Activated CD4-positive, alpha-beta T cell treated with anti-CD3 and anti-CD28 coated beads, Interleukin-2, Interleukin-6, amounts not matched to agents 100 ng/mL and 50 ng/mL, durations not matched to agents 16 hours and 8 hours (primary cell): ENCODE data around the gene GNMT.
"Not testable (repeated sequence)": the region's sequence is repeated elsewhere in the genome, so short reads cannot be mapped to it uniquely, and the experiment has no call there.

Experiments used
- DNase-seq: peaks from one replicate; pipeline ENCODE4 v3.0.0-alpha.2; 2020

GNMT gene

DNA sequence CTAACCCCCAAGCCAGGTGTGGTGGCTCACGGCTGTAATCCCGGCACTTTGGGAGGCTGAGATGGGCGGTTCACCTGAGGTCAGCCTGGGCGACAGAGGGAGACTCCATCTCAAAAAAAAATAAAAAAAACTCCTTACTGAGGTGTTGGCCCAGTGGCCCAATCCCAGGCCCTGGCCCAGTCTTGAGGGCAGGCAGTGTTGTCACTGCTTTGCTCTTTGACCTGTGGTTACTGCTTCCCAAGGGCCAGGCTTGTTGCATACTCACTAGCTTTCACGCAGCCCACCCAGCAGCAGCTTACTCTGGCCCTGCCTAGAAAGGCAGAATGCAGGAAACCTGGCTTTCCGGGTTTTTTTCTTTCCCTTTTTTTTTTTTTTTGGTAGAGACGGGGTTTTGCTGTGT is 18.1 kb upstream of the GNMT start:
- DNase-seq: no peak

DNA sequence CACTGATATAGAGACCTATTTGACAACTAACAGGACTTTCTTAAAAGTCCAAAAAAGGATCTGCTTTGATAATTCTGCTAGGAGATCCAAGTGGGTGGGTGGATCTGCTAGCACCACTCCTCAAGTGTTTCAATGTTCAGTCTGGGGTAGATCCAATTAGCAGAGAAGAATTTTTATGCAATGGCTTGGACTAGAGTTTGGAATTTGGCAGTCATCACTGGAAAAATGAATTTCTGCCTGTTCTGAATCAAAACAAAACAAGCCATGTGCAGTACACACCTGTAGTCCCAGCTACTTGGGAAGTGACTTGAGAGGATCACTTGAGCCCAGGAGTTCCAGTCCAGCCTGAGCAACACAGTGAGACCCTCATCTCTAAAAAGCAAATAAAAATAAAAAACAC is 12.6 kb upstream of the GNMT start:
- no peak for DNase-seq

DNA sequence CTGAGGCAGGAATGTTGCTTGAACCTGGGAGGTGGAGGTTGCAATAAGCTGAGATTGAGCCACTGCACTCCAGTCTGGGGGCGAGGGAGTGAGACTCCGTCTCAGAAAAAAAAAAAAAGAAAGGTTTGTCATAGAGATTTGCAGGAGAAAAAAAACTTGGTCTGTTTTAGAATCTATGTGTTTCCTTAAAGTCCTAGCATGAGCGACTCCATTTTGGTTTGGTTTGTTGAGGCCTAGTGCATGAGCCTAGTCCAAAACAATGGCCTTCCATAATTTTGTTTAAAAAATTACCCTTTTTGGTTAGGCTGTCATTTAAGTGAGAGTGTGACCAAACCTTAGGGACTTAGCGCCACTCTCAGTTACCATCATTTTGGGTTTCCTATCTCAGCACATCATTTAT is 8.2 kb upstream of the GNMT start:
- no peak for DNase-seq

DNA sequence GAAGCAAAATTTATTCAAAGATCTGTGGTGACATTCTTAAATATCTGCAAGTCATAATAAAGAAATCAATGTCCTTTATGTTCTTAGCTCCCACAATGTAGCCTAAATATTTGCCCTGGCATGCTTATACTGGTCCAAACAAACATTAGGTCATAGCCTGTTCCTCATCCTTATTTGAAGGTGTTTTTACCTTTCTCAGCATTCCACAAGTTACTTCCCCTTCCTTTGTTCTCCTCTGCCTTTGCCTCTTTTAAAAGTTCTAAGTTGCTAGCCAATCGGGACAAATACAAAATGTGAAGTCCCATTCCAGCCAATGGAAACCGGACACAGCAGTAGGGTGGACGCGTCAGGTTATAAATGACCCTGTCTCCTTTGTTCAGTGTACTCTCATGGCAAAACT is 6.1 kb upstream of the GNMT start:
- not testable (repeated sequence) for DNase-seq

DNA sequence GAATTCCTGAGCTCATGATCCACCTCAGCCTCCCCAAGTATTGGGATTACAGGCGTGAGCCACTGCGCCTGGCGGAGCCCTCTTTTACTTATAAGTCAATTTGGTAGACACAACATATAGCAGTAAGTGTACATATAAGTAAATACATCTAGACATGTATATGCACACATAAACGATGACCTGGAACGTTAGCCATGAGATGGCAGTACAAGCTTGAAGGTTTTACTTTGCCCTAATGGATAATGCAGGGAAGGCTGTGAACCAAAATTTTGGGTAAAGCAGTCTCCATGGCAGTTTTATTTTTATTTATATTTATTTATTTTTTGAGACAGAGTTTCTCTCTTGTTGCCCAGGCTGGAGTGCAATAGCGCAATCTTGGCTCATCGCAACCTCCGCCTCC is 2.4 kb upstream of the GNMT start:
- no peak for DNase-seq

DNA sequence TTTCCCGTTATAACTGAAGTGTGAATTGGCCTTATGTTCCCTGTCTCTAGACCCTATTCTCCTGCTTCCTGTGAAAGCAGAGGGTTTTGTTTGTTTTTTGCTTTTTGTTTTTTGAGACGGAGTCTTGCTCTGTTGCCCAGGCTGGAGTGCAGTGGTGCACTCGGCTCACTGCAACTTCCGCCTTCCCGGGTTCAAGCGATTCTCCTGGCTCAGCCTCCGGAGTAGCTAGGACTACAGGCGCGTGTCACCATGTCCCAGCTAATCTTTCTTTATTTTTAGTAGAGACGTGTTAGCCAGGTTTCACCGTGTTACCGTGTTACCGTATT is 674 bp upstream of the GNMT start:
- no peak for DNase-seq

DNA sequence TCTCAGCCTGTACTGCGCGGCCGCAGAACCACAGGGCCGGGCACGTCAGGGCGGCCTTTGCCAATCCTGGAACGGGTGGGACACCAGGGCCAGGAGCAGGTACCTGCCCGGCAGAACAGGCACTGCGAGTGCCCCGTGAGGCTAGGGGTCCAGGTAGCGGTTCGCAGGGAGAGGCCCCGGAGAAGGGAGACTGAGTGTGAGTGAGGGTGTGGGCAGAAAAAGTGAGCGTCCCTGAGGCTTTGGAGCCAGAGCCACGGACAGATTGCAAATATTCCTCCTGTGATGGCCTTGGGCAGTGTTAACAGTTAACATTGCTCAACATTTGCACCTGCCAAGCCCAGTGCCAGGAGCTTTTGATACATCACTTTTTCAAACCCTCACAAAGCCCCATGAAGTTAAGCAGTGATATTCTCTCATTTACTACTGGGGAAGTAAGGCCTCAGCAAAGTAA is 491 bp downstream of the GNMT start:
- no peak for DNase-seq

DNA sequence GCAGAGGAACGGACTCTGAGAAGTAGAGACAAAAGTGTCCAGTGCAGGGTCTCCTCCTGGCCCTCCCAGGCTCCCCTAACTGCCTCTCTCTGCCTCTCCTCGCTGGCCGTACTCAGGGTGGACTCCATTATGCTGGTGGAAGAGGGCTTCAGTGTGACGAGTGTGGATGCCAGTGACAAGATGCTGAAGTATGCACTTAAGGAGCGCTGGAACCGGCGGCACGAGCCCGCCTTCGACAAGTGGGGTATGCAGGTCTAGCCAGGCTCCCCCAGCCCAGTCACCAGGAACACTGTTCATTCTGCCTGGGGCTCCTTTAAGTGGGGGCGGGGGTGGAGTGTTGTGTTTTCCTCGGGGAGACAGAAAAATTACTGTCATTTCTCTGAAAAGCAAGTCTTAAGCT is 1.5 kb downstream of the GNMT start:
- no peak for DNase-seq

DNA sequence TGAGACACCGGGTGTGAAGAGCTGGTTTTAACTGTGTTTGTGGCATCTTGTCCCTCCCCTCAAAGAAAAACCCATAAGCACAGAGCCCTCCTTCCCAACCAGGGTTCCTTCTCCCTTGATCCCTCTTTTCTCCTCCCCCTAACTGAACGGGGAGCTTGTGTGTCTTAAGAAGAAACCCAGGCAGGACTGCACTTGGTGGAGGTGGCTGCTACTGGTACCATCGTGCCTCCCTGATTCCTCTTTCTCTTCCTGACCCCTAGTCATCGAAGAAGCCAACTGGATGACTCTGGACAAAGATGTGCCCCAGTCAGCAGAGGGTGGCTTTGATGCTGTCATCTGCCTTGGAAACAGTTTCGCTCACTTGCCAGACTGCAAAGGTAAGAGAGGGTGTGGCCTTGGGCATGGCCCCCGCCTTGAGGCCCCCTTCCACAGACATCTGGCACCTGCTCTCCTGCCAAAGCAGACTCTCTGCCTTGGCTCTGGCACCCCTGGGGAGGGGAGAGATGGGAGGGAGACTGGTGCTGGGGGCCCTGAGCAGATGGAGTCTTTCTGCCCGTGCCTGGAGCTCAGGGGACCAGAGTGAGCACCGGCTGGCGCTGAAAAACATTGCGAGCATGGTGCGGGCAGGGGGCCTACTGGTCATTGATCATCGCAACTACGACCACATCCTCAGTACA is 2.1 kb downstream of the GNMT start:
- no peak for DNase-seq

DNA sequence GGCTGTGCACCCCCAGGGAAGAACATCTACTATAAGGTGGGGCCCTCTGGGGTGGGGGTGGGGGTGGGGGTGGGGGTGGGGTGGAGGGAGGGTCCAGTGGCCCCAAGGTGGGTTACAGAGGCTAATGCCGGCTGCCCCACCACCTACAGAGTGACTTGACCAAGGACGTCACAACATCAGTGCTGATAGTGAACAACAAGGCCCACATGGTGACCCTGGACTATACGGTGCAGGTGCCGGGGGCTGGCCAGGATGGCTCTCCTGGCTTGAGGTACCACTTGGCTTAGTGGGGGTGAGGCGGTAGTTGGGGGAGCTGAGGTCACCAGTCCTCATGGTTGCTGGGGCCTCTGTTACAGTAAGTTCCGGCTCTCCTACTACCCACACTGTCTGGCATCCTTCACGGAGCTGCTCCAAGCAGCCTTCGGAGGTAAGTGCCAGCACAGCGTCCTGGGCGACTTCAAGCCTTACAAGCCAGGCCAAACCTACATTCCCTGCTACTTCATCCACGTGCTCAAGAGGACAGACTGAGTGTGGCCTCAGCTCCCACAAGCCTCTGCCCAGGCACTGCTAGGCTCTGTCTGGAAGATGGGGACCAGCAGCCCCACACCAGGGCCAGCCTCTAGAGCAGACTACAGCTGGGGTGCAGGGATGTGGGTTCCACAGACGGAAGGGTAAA is 2.8 kb downstream of the GNMT start:
- DNase-seq: no peak

DNA sequence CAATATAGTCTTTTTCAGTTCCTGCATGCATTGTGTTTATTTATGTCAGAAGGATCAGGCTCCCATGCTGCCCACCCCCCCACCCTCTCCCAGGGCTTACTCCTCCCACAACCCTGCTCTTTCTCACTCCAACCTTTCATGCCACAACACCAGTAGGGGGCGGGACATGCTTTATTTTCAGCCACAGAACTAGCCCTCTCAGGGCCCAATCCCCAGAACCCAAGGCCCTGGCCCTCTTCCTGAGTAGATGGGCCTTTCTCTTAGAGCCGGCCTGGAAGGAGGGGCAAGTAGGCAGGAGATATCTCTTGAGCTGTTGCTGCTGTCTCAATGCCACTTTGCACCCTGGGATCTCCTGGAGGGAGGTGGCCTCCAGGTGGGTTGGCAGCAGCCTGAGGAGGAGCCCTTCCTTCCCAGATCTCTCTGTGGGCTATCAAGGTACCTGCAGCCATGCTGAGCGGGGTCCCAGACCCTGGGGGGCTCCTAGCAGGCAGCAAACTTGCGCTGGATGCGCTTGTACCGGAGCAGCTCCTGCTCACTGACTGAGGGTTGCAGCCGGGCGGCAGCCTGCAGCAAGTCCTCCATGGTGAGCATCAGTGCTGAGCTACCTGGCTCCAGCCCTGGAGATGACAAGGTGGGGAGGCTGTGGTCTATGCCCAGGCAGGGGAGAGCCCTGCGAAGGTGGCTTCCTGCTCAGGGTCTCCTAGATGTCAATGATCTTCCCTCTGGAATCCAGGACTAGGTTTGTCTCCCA is 3.5 kb downstream of the GNMT start:
- peak; percentile 50 for DNase-seq

DNA sequence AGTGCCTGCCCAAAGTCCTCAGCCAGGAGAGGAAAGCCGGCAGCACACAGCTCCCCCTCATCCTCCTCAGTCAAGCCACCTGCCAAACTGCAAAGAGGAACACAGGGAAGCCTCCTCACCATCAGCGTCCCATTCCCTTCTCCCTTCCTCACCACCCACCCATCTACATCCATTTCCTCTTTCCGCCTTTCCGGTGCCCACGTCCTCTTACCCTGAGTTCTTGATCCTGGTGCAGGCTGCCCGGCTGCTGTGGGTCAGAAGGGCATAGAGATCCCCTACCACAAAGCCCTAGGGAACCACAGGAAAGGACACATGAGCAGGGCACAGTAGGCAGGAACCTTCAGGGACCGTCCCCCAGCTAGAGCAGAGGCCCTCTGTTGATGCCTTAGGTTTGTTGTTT is 6.0 kb downstream of the GNMT start:
- DNase-seq: no peak

DNA sequence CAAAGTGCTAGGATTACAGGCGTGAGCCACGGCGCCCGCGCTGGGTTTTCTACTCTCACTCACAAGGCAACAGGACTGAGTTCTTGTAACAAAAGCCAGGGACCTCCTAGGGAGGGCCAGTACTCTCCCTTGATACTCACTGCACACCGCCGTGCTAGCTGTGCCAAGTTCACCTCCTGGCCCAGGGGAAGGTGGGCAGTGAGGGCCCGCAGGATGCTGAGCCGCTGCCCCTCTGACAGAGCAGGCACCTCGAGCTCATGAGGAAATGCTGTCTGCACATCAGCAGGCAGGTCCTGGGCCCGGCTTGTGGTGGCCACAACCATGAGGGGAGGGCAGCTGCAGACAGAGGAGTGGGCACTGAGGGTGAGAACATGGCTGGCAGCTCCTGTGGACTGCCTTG is 6.7 kb downstream of the GNMT start:
- no peak for DNase-seq

DNA sequence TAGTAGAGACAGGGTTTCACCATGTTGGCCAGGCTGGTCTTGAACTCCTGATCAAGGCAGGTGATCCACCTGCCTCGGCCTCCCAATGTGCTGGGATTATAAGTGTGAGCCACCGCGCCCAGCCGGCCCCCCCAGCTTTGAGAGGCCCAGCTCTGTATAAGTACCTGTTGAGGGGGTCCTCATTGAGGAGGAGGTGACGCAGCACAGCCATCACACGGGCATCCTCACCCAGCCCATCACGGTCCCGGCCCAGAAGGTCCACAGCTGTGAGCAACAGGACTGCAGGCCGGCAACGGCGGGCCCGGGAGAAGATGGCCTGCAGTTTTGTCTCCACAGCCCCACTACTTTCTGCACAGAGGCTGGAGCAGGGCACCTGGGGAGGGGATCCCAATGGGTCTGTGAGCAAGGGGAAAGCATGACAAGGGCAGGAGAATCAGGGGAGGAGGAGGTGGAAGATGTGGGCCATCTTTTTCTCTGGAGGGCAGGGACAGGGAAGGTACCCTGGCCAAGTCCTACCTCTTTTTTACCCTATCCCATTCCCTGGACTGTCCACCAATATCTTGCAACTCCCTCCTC is 7.7 kb downstream of the GNMT start:
- no peak for DNase-seq

DNA sequence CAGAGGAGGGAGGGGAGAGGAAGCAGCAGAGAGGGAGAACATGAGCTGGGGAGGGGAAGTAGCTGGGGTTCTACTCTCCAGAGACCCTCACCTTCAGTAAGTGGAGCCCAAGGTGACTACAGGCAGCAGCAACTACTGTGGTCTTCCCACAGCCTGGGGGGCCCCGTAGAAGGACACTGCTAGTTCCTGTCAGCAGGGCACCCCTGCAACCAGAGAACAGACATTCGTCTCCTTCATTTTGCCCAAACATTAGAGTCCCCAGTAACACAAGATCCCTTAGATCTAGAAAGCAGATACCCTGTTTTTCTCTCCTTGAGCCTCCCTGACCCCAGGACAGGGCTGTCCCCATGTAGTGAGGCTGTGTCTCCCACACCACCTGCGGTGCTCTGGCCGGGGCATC is 8.2 kb downstream of the GNMT start:
- DNase-seq: no peak

DNA sequence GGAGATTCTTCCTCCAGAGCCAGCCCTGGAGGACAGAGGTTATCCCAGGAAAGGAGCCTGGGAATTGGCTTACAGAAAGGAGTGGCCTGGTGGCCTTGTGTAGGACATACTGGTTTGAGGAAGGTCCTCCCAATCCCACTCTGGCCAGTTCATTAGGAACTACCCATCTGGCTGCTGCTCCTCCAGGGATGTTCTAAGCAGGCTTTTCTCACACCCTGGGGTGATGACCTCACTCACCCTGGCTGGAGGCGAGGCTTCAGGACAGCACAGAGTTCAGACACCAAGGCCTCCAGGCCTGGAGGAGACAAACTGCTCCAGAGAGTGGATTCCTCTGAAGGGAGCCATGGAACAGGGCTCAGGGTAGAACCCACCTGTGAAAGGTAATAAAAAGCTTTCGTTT is 8.9 kb downstream of the GNMT start:
- no peak for DNase-seq

DNA sequence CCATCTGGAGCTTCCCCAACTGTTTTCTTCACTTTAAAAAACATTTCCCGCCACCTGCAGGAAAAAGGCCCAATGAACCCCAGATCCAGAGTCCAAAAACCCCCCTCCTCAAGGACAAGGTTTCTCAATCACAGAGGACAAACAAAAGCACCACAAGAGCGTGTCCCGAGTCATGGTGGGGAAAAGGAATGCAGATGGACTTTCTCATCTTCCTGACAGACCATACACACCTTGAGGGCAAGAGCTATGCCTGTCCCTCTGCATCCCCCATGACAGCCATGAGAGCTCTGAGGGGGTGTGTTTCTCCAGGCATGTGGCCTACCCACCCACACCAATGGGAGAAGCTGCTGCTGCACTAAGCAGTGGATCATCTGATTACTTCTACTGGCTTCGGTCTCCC is 9.4 kb downstream of the GNMT start:
- DNase-seq: no peak

DNA sequence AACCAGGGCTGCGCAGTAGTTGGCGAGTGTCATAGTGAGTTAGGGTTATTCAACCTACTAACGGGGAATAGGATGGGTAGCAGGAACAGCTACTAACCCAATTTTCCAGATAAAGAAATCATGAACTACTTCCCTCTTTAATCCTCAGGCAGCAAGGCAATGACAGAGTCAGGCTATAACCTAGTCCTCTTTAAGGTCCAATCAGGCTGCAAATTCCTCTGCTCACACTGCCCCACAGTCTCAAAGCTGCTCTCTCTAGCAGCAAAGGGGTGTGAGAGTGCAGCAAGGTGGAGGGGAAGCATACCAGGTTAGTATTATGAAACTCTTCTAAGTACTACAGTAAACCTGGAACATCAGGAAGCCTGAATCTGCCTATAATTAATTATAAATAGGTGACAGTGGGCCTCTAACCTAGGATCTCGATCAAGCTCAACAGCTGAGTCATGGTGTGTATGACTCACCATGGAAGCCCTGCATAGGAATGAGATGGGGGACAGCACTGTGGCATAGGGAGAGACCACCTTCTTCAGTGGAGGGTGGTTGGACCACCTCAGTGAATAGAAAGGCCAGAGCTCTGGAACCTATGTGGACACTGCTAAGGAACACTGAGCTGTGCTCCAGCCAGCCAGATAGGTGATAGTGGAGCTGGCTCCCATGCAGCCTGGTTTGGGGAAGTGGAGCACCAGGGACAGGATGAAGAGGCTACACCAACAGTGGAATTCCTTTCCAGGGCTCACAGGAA is 10.5 kb downstream of the GNMT start:
- no peak for DNase-seq

DNA sequence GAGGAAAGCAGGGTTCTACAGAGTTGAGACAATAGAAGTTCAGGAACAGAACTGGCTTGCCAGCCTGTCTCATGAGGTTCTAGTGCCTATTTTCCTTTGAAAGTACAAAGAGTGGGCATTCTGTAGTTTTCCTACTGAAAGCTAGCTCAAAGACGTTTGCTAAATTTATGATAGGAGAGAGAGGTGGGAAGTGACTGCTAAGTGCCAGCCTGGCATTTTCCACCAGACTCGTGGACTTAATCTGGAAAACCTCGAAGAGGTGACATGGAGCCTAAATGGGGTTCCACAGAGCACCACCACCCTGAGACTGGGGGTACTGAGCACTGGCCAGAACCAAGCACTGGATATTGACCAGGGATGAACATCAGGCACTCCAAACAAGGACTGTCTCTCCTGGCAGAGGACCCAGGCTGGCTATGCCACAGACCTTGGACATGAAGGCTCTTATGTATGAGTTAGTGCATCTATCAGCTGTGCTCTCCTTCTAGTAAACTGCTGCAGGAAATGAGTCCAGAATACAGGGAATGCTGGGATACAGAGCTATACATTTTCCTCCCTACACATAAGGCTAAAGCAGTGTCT is 11.3 kb downstream of the GNMT start:
- no peak for DNase-seq

DNA sequence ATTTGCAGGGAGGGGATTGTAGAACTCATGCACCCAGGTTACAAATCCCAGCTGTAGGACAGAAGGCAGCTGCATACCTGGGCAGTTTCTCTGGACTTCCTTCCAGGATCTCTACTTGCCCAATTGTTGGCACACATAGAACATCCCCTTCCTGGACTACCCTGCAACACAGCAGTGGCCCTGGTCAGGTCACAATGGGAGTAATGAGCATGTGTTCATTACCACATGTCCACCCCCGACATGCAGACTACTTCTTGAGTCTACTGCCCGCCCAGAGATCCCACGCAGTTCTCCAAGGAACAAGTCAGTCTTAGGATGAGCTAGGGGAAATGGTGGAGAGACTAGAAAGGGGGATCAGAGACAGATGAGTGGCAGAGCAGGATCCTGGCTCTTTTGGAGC is 13.4 kb downstream of the GNMT start:
- DNase-seq: no peak

DNA sequence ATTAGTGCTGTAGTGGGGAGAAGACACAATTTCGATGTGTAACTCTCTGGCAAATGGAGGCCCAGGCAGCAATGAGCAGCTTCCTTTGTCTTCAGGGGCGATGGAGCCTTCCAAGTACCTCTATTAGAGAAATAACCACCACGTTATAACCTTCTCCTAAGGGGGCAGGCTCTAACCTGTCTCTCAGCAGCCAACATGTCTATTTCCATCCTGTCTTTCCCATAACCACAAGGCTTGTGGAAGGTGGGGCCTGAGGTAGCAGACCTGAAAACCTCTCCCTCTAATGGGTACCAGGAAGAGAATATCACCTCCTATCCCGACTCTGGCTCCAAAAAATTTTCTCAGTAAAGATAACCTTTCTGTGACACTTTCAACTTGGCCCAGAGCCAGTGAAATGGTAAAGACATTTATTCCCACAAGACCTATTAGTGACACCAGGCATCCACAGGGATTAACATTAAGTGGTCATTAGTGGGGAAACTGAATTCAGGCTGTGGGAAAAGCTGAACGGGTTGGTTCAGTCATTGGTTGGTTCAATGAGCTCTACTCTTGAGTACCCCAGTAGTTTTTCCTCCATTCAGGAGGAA is 14.5 kb downstream of the GNMT start:
- no peak for DNase-seq

DNA sequence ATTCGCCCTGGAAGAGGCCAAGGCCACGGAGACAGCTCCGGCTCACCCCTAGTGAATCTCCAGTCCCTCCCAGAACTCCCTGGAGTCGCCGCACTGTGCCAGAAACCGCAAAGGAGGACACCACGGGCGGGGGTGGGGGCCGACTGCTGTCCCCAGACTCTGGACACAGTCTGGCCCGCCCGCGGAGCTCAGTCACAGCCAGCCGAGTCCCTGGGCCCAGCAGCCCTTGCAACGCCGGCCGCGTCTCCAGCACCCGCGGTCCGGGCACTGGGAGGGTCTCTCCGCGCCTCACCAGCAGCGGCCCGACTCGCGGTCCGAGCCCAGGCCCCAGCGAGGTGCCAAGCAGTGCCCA is 17.9 kb downstream of the GNMT start:
- no peak for DNase-seq
